Natural killer cell (primary cell): Measurements from ENCODE around the gene CACNA1C. TPM values are rescaled to one million over a fixed set of nuclear protein-coding genes. Genes with fewer than 3 reads are reported as not detected.

Experiments used
- ATAC-seq, 3 donors: fragments of 150-1000 bp in 2 of 3; fragments of 200-7000 bp in 1 of 3; cut with Tn5 transposase; 1 replicate in 1 of 3; 2 replicates in 2 of 3; pipeline ENCODE4 v1.10.0; 2021; ENCODE audit warnings: mild to moderate bottlenecking in 2 of 3, moderate library complexity in 2 of 3
- DNase-seq, 2 donors: peaks; one replicate each; pipeline versions ENCODE4 v3.0.0 to v3.0.0-alpha.2; 2013 to 2021; ENCODE audit warnings: mixed read lengths in 1 of 2
- H3K27ac ChIP-seq: one replicate; pipeline ENCODE4 v1.5.1; 2013; ENCODE audit warnings: mild to moderate bottlenecking, low read length
- H3K27me3 ChIP-seq: one replicate; pipeline ENCODE4 v1.6.1; 2013; ENCODE audit warnings: low read length; ENCODE audit not compliant: control insufficient read depth, insufficient read depth
- H3K36me3 ChIP-seq: one replicate; pipeline ENCODE4 v1.6.1; 2013; ENCODE audit warnings: low read length; ENCODE audit not compliant: control insufficient read depth, insufficient read depth
- H3K4me1 ChIP-seq: one replicate; pipeline ENCODE4 v1.6.1; 2013; ENCODE audit warnings: low read length; ENCODE audit not compliant: control insufficient read depth, insufficient read depth
- H3K4me3 ChIP-seq: one replicate; pipeline ENCODE4 v1.5.1; 2013; ENCODE audit warnings: low read length
- H3K9me3 ChIP-seq: one replicate; pipeline ENCODE4 v1.6.1; 2013; ENCODE audit warnings: low read length; ENCODE audit not compliant: control insufficient read depth, insufficient read depth
- H3K27ac Mint-ChIP-seq, 2 donors: one replicate each; pipeline ENCODE4 v1.8.0; 2022; ENCODE audit warnings: mild to moderate bottlenecking in 2 of 2, mixed read lengths in 2 of 2, moderate library complexity in 1 of 2
- H3K27me3 Mint-ChIP-seq, 2 donors: one replicate each; pipeline ENCODE4 v1.8.0; 2022; ENCODE audit warnings: low read depth in 2 of 2, mixed read lengths in 2 of 2
- H3K36me3 Mint-ChIP-seq: one replicate; pipeline ENCODE4 v1.8.0; 2022; ENCODE audit warnings: mixed read lengths
- H3K4me1 Mint-ChIP-seq, 2 donors: one replicate each; pipeline ENCODE4 v1.8.0; 2022; ENCODE audit warnings: mixed read lengths in 2 of 2
- H3K4me3 Mint-ChIP-seq: one replicate; pipeline ENCODE4 v1.8.0; 2022; ENCODE audit warnings: mild to moderate bottlenecking, moderate library complexity, mixed read lengths
- H3K9me3 Mint-ChIP-seq, 2 donors: one replicate each; pipeline ENCODE4 v1.8.0; 2022; ENCODE audit warnings: mixed read lengths in 2 of 2
- CTCF ChIP-seq: fragments of 200-600 bp; IDR thresholded peaks from one replicate; pipeline ENCODE4 v1.8.0; 2022; ENCODE audit warnings: antibody characterized with exemption
- WGBS: methylation state at CpG from one replicate; pipeline ENCODE4 v1.1.7; 2013; ENCODE audit warnings: missing lambda C conversion rate; ENCODE audit not compliant: insufficient coverage; 5-methylcytosine and 5-hydroxymethylcytosine counted together
- intact Hi-C: fragments of 100-400 bp; cut with micrococcal nuclease; formaldehyde crosslinking; loops from one replicate; pipeline ENCODE4 v1.14.2; 2022
- total RNA-seq, 4 donors: library from RNA; stranded (reverse); fragments of 120-200 nt in 1 of 4; gene quantifications; one replicate each; pipeline versions ENCODE4 v1.2.3 to v1.2.4, GENCODE V29; 2013 to 2022

CACNA1C gene
- total RNA-seq, 3 donors from 2014 or later (not counting 1 experiment from before 2014, with no cell fraction given) = 0.07 to 0.35 (median 0.08) TPM

GRCh38 chr12:2354151-2354991, 301.6 kb downstream of the CACNA1C start:
- no peak for TF ChIP-seq CTCF
- intact Hi-C loops = no loop called here
- WGBS = 38% methylated on average over 19 of the region's 19 CpGs
- no peak overlapping the region for H3K27ac Mint-ChIP-seq
- H3K4me1 Mint-ChIP-seq = peaks cover 15 to 16% of the 10 kb centered on the region in 2 donors
- peaks cover 11% of the 10 kb centered on the region for H3K4me1 ChIP-seq
- DNase-seq (no peak), ATAC-seq (no peak)
- no peaks in the 10 kb centered on the region for H3K27me3 ChIP-seq
- H3K36me3 Mint-ChIP-seq = no peaks in the 10 kb centered on the region
- no peaks in the 10 kb centered on the region for H3K9me3 Mint-ChIP-seq
- H3K27ac ChIP-seq = no peak overlapping the region
- no peak overlapping the region for H3K4me3 ChIP-seq
- no peaks in the 10 kb centered on the region for H3K9me3 ChIP-seq
- no peaks in the 10 kb centered on the region for H3K36me3 ChIP-seq
- peaks cover 16 to 35% of the 10 kb centered on the region in 2 donors for H3K27me3 Mint-ChIP-seq
- no peak overlapping the region for H3K4me3 Mint-ChIP-seq

- H3K4me3 ChIP-seq = no peak overlapping the region
- H3K4me1 Mint-ChIP-seq = peaks cover 15 to 16% of the 10 kb centered on the region in 2 donors
- WGBS = 64% methylated on average over 3 of the region's 3 CpGs
- H3K27ac ChIP-seq = no peak overlapping the region
- H3K27me3 ChIP-seq = no peaks in the 10 kb centered on the region
- peaks cover 18 to 41% of the 10 kb centered on the region in 2 donors for H3K27me3 Mint-ChIP-seq
- H3K9me3 Mint-ChIP-seq = no peaks in the 10 kb centered on the region
- H3K4me1 ChIP-seq = peaks cover 11% of the 10 kb centered on the region
- TF ChIP-seq CTCF = no peak
- H3K9me3 ChIP-seq = no peaks in the 10 kb centered on the region
- no peak for ATAC-seq
- no peak for DNase-seq
- intact Hi-C loops = no loop called here
- H3K36me3 Mint-ChIP-seq = no peaks in the 10 kb centered on the region
- no peak overlapping the region for H3K27ac Mint-ChIP-seq
- H3K4me3 Mint-ChIP-seq = no peak overlapping the region
- H3K36me3 ChIP-seq = no peaks in the 10 kb centered on the region
These were observed 302.4 kb downstream of the CACNA1C start for GRCh38 chr12:2355198-2355597.

GRCh38 chr12:2355604-2356003, 302.8 kb downstream of the CACNA1C start:
- TF ChIP-seq CTCF = no peak
- H3K27me3 ChIP-seq = no peaks in the 10 kb centered on the region
- H3K4me1 Mint-ChIP-seq = peaks cover 15 to 16% of the 10 kb centered on the region in 2 donors
- H3K27me3 Mint-ChIP-seq = peaks cover 18 to 45% of the 10 kb centered on the region in 2 donors
- WGBS = 64% methylated on average over 5 of the region's 5 CpGs
- intact Hi-C loops = loop anchor here (1.0 kb wide), 1 partner anchor 10 kb away; no protein-coding TSS in a partner anchor
- H3K36me3 ChIP-seq = no peaks in the 10 kb centered on the region
- no peaks in the 10 kb centered on the region for H3K9me3 Mint-ChIP-seq
- no peak overlapping the region for H3K4me3 ChIP-seq
- no peaks in the 10 kb centered on the region for H3K9me3 ChIP-seq
- no peak for DNase-seq
- no peak overlapping the region for H3K27ac ChIP-seq
- H3K4me3 Mint-ChIP-seq = no peak overlapping the region
- ATAC-seq = no peak
- H3K4me1 ChIP-seq = peaks cover 11% of the 10 kb centered on the region
- no peak overlapping the region for H3K27ac Mint-ChIP-seq
- H3K36me3 Mint-ChIP-seq = no peaks in the 10 kb centered on the region
